ENCODE results near the gene CPA5. TPM values are rescaled to one million over a fixed set of nuclear protein-coding genes. Genes with fewer than 3 reads are reported as not detected.

CPA5 gene
- total and polyA plus RNA-seq, 9 of the 15 experiments (the other 6 are each of a cell fraction or from before 2014, with no cell fraction given): 0.13 to 2.4 (median 0.91) TPM

DNA sequence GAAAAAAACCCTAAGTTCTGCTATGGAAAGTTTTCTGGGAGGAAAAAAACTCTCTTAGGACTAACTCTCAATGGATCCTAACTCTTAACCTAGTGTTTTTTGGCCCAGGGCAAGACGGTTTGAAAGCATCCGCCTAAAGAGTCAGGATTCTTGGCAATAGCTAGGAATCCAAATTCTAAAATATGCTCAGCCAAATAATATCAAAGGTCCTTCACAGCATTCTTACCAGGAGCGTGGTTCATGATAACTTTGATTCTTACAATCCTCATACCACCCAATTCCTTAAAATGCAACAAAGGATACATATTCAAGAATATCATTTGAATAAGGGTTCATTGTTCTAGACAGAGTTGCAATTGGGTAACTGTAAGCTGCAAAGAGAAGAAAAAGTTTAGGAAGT lies 57.0 kb downstream of the CPA5 start:
- Histone ChIP-seq H3K79me2 (ENCODE audit: control insufficient read depth, insufficient read depth, low read length) (no peaks in the 10 kb centered on the region), H3K27ac (ENCODE audit: extremely low read depth, low read depth, low read length) (no peak overlapping the region), H3K9me1 (ENCODE audit: control insufficient read depth, insufficient read depth, low read length) (no peaks in the 10 kb centered on the region), H3K9me3 (replicated peaks; ENCODE audit: control insufficient read depth, insufficient read depth, low read depth, low read length) (no peaks in the 10 kb centered on the region), H4K20me1 (replicated peaks; ENCODE audit: control insufficient read depth, insufficient read depth, low read length) (no peaks in the 10 kb centered on the region), H3K4me1 (replicated peaks in 1 of 2; ENCODE audit: control insufficient read depth in 2 of 2, insufficient read depth in 2 of 2, low read length in 2 of 2) (no peaks in the 10 kb centered on the region; a peak in 1 of 5 replicates), H3K36me3 (ENCODE audit: control insufficient read depth, insufficient read depth, low read length) (no peaks in the 10 kb centered on the region), H3K27me3 (ENCODE audit: control insufficient read depth in 2 of 2, insufficient read depth in 2 of 2, low read length in 2 of 2) (peaks cover 0 to 12% of the 10 kb centered on the region in 2 experiments; a peak in 1 of 5 replicates), H3K9ac (ENCODE audit: insufficient read depth in 1 of 2, low read depth in 2 of 2, low read length in 2 of 2) (no peak overlapping the region), H3K4me2 (ENCODE audit: insufficient read depth, low read length) (no peak overlapping the region), H3K4me3 (no peak overlapping the region), H2AFZ (ENCODE audit: low read depth, low read length) (no peak overlapping the region)
- no peak for TF ChIP-seq ZNF140 (CRISPR knock-in tag; IDR thresholded peaks at IDR 0.05)
- no peak for TF ChIP-seq EWSR1 (IDR thresholded peaks at IDR 0.05; ENCODE audit: borderline replicate concordance, low read depth, partially characterized antibody)
- TF ChIP-seq, protein P1, sequence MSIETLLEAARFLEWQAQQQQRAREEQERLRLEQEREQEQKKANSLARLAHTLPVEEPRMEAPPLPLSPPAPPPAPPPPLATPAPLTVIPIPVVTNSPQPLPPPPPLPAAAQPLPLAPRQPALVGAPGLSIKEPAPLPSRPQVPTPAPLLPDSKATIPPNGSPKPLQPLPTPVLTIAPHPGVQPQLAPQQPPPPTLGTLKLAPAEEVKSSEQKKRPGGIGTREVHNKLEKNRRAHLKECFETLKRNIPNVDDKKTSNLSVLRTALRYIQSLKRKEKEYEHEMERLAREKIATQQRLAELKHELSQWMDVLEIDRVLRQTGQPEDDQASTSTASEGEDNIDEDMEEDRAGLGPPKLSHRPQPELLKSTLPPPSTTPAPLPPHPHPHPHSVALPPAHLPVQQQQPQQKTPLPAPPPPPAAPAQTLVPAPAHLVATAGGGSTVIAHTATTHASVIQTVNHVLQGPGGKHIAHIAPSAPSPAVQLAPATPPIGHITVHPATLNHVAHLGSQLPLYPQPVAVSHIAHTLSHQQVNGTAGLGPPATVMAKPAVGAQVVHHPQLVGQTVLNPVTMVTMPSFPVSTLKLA (conservative IDR thresholded peaks at IDR 0.05): no peak
- TF ChIP-seq, protein P2, sequence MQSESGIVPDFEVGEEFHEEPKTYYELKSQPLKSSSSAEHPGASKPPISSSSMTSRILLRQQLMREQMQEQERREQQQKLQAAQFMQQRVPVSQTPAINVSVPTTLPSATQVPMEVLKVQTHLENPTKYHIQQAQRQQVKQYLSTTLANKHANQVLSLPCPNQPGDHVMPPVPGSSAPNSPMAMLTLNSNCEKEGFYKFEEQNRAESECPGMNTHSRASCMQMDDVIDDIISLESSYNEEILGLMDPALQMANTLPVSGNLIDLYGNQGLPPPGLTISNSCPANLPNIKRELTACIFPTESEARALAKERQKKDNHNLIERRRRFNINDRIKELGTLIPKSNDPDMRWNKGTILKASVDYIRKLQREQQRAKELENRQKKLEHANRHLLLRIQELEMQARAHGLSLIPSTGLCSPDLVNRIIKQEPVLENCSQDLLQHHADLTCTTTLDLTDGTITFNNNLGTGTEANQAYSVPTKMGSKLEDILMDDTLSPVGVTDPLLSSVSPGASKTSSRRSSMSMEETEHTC (IDR thresholded peaks at IDR 0.05): no peak
- no peak for TF ChIP-seq RBM22 (IDR thresholded peaks at IDR 0.05; ENCODE audit: low read depth, low read length, poor library complexity, severe bottlenecking)
- no peak for TF ChIP-seq SMARCC2 (IDR thresholded peaks at IDR 0.05; ENCODE audit: low read depth)
- TF ChIP-seq ZNF764 (CRISPR knock-in tag; IDR thresholded peaks at IDR 0.05; ENCODE audit: low read depth): no peak
- no peak for TF ChIP-seq ZBTB1 (CRISPR knock-in tag; IDR thresholded peaks at IDR 0.05; ENCODE audit: borderline replicate concordance, low read depth)
- TF ChIP-seq ZNF77 (CRISPR knock-in tag; IDR thresholded peaks at IDR 0.05): no peak
- intact Hi-C loops (cut with micrococcal nuclease) (no loop called here), in situ Hi-C loops (cut with MboI) (no loop called here)
- FAIRE-seq (no peak), ATAC-seq (no peak), DNase-seq (ENCODE audit: extremely low read depth in 1 of 4, low spot score in 3 of 4) (no peak)
- BruUV-seq (replicated peaks): no TSS peak
- ChIA-PET POLR2A (interaction anchor here (0.8 to 1.7 kb wide), 3 partner anchors 9 to 20 kb away, joined by 3 to 4 read pairs (median 3); no protein-coding TSS in a partner anchor), CTCF (ENCODE audit: low intra/inter-chr PET ratio) (no interaction called here)
- WGBS (ENCODE audit: insufficient coverage, low coverage, missing lambda C conversion rate): 46% methylated on average over 3 of the region's 3 CpGs

Measured in K562 (cell line).